MM.1S (cell line): Measurements from ENCODE around the gene ZCWPW1.
"Not testable (repeated sequence)": the region's sequence is repeated elsewhere in the genome, so short reads cannot be mapped to it uniquely, and the experiment has no call there.

Experiments used
- EZH2 ChIP-seq: fragments of 300-600 bp; sonication (generic); optimal IDR thresholded peaks from 2 replicates; pipeline ENCODE3; 2017; ENCODE audit warnings: low read depth, mild to moderate bottlenecking, antibody characterized with exemption, low read length, mixed read lengths
- TF ChIP-seq, protein P1 (sequence below): fragments of 300-600 bp; sonication (generic); IDR thresholded peaks from 2 replicates; pipeline ENCODE4 v1.5.1; 2016; ENCODE audit warnings: antibody characterized with exemption, low read length, mixed read lengths

- not testable (repeated sequence) for TF ChIP-seq EZH2
- TF ChIP-seq, protein P1, sequence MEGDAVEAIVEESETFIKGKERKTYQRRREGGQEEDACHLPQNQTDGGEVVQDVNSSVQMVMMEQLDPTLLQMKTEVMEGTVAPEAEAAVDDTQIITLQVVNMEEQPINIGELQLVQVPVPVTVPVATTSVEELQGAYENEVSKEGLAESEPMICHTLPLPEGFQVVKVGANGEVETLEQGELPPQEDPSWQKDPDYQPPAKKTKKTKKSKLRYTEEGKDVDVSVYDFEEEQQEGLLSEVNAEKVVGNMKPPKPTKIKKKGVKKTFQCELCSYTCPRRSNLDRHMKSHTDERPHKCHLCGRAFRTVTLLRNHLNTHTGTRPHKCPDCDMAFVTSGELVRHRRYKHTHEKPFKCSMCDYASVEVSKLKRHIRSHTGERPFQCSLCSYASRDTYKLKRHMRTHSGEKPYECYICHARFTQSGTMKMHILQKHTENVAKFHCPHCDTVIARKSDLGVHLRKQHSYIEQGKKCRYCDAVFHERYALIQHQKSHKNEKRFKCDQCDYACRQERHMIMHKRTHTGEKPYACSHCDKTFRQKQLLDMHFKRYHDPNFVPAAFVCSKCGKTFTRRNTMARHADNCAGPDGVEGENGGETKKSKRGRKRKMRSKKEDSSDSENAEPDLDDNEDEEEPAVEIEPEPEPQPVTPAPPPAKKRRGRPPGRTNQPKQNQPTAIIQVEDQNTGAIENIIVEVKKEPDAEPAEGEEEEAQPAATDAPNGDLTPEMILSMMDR = not testable (repeated sequence)
Measured at GRCh38 chr7:100365998-100366367, 62.5 kb downstream of the ZCWPW1 start.
